Tongue (tissue), 2 donors: Measurements from ENCODE around the gene CBX4. TPM values are rescaled to one million over a fixed set of nuclear protein-coding genes. Genes with fewer than 3 reads are reported as not detected.

Experiments
- DNase-seq: peaks from one replicate; pipeline ENCODE4 v3.0.0-alpha.2; 2015
- total RNA-seq: library from RNA; depleted of rRNA; stranded (reverse); fragments of >200 nt; gene quantifications from one replicate; pipeline ENCODE4 v1.2.3, GENCODE V29; 2014

Gene CBX4
- total RNA-seq, 1 donor from 2014 or later: 9.7 TPM

GRCh38 chr17:79799174-79799537, 40.1 kb downstream of the CBX4 start:
- no peak for DNase-seq

GRCh38 chr17:79798299-79799173, 40.7 kb downstream of the CBX4 start:
- DNase-seq: peak; percentile 54

- peak; percentile 50 for DNase-seq
Observed at GRCh38 chr17:79797492-79798298, 41.5 kb downstream of the CBX4 start.

- peak; percentile 100 for DNase-seq
Observed at GRCh38 chr17:79796763-79797491, 42.3 kb downstream of the CBX4 start, which contains the start of gene CBX8. Gene CBX8, minus strand, starts transcription at chr17:79797077. Its CDS starts 79 bp downstream, at chr17:79796998.

GRCh38 chr17:79796444-79796762, 42.8 kb downstream of the CBX4 start:
- DNase-seq: no peak

GRCh38 chr17:79795795-79796443, 43.3 kb downstream of the CBX4 start:
- no peak for DNase-seq

- no peak for DNase-seq
Observed at GRCh38 chr17:79794659-79795511, 44.4 kb downstream of the CBX4 start.

- peak; percentile 78 for DNase-seq
Observed at GRCh38 chr17:79793924-79794304, 45.3 kb downstream of the CBX4 start.

GRCh38 chr17:79792984-79793923, 46.0 kb downstream of the CBX4 start:
- peak; percentile 67 for DNase-seq

- no peak for DNase-seq
Observed at GRCh38 chr17:79792341-79792871, 46.8 kb downstream of the CBX4 start.

GRCh38 chr17:79791735-79792161, 47.5 kb downstream of the CBX4 start:
- DNase-seq: no peak

- DNase-seq: no peak
Observed at GRCh38 chr17:79790805-79791734, 48.2 kb downstream of the CBX4 start.

GRCh38 chr17:79789943-79790804, 49.1 kb downstream of the CBX4 start:
- DNase-seq: peak; percentile 62

GRCh38 chr17:79788989-79789942, 50.0 kb downstream of the CBX4 start:
- DNase-seq: no peak

- DNase-seq: no peak
Observed at GRCh38 chr17:79788455-79788854, 50.8 kb downstream of the CBX4 start.

- DNase-seq: no peak
Observed at GRCh38 chr17:79786930-79787643, 52.2 kb downstream of the CBX4 start.
